ENCODE data around the gene CLNS1A.
"Not testable (repeated sequence)": the region's sequence is repeated elsewhere in the genome, so short reads cannot be mapped to it uniquely, and the experiment has no call there.

CLNS1A gene

DNA sequence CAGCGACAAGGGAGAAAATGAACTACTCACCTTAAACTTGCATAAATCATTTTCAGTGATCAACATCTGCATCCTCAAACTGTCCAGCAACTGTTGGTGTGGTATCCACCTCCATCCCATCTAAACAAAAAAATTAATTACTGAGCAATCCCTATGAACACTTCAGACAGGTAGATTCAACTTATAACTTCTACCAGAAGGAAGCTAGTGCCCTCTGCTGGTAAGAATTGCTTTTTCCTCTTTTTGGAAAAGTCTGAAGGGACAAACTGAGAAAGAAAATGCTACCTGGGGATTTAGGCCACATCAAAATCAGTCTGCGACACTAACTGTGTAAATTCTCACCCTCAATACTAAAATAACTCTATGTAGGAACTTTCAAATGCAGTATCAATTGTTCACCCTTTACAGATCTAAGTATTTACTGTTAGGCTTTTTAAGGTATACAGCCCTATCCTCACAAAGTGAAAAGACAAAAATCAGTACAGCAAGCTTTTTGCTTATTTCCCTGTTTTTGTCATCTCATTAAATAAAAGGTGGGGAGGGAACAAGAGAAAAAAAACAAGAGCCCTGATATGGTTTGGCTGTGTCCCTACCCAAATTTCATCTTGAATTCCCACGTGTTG lies 17.9 kb downstream of the CLNS1A start:
- no peak for DNase-seq (ENCODE audit: low read depth in 1 of 2, low spot score in 1 of 2)

DNA sequence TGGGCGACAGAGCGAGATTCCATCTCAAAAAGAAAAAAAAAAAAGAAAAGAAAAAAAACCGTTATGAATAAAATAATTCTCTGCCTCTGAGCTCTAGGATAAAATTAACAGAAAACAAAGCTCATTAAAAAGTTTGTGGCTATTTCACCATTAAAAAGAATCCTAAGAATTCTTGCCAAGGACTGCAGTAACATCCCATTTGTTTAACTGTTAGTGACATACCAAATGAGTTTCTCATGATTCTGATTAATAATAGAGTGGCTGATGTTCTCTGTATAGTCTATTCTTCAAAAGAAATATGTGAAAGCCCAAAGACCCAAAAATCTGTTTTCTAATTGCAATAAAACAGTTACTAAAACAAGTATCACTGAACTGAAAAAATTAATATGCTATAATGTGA lies 19.7 kb downstream of the CLNS1A start:
- no peak for DNase-seq (ENCODE audit: low read depth in 1 of 2, low spot score in 1 of 2)

DNA sequence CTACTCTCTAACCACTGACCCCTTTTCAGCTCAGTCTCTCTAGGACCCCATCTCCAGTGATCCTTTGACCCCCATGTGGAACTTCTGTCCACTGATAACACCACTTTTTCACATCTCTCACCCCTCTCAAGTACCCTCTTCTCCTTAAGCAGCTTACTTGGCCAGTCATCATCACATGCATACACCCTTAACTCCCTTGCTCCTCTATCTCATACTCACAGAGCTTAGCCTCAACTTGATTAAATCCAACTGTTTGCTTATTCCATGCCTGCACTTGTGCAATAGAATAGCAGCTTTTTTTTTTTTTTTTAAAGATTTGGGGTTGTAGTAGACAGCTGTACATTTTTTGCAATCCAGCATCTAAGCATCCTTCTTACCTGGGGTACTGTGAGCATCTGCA lies 25.7 kb downstream of the CLNS1A start:
- no peak for DNase-seq (ENCODE audit: low read depth in 1 of 2, low spot score in 1 of 2)

DNA sequence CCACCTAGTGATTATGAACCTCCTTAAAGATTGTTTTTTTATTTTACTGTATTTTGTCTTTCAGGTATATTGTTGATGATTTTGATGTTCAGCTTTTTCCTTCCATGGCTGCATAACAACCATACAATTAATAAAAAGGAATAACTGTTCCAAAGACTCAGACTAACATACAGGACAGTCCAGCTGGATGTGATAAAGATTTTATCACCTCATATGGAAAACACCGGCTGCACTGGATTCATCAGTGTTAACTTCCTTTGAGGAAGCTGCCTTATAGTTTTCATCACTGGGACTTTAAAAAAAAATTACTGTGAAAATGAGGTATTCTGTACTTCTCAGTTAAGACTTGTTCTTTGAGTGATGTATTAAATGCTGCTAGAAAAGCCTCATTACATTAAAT lies 28.4 kb downstream of the CLNS1A start:
- DNase-seq (ENCODE audit: low read depth in 1 of 2, low spot score in 1 of 2), result no peak

DNA sequence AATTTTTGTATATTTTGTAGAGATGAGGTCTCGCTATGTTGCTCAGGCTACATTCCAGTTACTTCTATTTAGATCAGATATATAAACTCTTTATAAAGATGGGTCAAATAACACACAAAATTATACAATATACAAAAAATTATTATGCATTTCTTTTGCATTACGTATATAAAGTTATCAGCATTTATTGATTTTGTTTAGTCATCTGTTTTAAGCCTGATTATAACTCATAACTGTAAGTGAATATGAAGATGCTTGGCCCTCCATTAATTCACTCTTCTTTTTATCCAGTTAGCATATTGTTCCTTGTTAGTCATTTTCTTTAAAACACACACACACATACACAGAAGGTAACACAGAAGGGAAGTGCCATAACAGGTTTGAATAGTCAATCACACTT lies 33.3 kb downstream of the CLNS1A start:
- no peak for DNase-seq (ENCODE audit: low read depth in 1 of 2, low spot score in 1 of 2)

DNA sequence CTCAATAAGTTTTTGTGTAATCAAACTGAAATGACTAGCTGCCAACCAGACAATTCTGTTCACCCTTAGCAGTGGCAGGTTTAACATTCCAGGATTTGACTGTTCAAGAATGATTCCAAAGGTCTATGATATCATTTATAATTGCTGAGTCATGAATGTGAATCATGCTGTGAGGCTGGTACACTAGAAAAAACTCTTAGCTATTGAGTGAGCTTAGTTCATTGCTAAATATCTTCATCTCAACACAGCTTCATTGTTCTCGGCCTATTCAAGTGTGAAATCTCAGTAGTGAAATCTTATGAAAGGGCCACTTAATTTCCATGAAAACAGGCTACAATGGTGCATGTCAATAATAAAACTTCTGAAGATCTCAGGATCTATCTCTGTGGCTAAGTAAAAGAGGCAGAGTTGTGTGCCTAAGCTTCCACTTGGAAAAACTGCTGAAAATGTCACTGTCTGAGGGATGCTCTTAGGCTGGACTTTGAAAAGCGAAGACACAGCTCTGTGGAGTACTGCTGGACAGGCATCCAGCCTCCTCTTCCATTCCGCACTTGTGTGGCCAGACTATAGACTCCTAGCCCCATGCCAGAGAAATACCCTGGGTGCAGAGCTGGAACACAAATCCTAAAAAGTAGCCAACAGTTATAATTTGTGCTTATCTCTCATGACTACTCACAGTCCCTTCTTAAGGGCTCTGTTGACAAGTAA lies 35.1 kb downstream of the CLNS1A start:
- DNase-seq (ENCODE audit: low read depth in 1 of 2, low spot score in 1 of 2), result no peak

DNA sequence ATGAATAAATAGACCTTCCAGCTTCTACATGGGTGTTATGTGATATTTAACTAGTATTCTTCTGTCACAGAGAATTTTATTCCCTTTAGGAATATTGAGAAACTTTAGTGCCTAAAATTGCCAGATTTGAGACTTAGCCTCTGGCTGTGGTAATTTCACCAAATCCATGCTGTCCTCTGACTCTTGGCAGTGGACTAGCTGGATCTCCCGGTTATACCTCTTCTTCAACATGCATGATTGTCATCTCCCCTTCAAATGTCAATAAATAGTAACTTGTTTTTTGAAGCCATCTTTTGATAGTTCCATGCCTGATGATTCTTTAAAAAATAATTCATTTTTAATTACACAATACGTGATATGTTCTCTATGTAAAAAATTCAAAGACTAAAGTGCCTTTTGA lies 39.4 kb downstream of the CLNS1A start:
- DNase-seq (ENCODE audit: low read depth in 1 of 2, low spot score in 1 of 2), result no peak

DNA sequence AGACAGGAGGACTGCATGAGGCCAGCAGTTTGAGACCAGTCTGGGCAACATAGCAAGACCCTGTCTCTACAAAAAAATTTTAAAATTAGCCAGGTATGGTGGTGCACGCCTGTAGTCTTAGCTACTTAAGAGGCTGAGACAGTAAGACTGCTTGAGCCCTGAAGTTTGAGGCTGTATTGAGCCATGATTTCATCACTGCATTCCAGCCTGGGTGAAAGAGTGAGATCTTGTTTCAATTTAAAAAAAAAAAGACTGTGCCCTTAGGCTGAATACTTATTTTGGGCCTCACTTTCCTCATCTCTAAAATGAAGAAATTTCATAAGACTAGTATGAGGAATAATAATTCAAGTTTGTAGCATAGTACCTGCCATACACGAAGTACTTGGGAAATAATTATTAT lies 41.0 kb downstream of the CLNS1A start:
- DNase-seq (ENCODE audit: low read depth in 1 of 2, low spot score in 1 of 2), result no peak

DNA sequence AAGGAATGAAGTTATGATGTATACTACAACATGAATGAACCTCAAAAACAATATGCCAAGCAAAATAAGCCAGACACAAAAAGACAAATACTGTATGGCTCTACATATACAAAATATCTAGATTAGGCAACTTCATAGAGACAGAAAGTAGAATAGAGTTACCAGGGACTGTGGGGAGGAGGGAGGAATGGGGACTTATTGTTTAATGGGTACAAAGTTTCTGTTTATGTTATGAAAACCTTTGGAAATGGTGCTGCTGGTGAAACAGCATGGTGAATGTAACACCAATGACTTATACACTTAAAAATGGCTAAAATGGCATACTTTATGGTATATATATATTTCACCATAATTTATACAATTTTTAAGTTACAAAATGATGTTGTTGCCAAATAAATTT lies 43.7 kb downstream of the CLNS1A start:
- DNase-seq (ENCODE audit: low read depth in 1 of 2, low spot score in 1 of 2), result no peak

DNA sequence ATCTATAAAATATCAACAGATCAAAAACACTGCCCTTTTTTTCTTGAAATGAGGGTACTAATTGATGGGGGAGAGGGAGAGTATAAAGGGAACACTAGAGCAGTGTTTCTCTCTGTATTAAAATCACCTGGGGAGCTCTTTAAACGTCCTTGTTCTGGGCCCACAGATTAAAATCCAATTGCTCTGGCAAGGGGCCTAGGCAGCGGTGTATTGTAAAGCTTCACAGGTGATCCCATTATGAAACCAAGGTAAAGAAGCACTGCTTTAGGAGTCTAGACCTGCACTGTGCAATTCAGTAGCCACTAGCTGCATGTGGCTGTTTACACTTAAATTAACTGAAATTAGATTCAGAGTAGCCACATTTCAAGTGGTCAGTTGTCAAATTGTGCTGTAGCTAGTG lies 44.9 kb downstream of the CLNS1A start:
- no peak for DNase-seq (ENCODE audit: low read depth in 1 of 2, low spot score in 1 of 2)

DNA sequence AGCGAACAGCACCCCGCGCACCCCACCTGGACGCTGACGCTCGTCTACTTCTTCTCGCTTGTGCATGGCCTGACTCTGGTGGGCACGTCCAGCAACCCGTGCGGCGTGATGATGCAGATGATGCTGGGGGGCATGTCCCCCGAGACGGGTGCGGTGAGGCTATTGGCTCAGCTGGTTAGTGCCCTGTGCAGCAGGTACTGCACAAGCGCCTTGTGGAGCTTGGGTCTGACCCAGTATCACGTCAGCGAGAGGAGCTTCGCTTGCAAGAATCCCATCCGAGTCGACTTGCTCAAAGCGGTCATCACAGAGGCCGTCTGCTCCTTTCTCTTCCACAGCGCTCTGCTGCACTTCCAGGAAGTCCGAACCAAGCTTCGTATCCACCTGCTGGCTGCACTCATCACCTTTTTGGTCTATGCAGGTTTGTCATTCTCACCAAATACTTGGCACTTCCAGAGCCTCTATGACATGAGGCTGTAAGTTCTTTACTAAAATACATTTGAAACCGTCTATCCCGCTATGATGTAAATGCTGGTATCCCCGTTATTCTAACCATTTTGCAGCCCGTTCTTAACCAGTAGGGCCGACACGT lies 47.3 kb downstream of the CLNS1A start:
- DNase-seq (ENCODE audit: low read depth in 1 of 2, low spot score in 1 of 2), result no peak

DNA sequence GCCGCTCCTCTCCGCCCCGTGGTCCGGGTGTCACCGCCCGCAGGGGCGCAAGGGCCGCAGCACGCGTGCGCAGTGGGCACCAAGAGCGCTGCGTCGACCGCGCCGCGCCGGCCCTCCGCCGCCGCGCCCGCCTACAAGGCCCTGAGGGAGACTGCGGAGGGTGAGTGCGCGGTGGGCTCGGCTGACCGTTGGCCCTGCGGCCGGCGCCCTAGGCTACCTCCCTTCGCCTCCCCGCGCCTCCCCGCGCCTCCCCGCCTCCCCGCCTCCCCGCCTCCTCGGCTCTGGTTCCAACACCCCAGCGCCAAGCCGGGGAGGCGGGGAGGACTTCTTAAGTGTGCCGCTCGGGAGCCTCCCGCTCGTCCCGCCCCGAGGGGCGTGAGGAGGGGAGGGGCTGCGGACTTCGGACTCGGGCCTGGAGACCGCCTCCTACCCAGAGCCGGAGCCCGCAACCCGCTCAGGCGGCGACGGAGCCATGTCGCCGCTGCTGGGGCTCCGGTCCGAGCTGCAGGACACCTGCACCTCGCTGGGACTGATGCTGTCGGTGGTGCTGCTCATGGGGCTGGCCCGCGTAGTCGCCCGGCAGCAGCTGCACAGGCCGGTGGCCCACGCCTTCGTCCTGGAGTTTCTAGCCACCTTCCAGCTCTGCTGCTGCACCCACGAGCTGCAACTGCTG lies 47.9 kb downstream of the CLNS1A start, which contains the start of gene AQP11:
AQP11 (plus strand) TSS at position 433 of the 673 bp plus-strand sequence; CDS start at position 473, 40 bp downstream.
- peak; percentile 19 to 37 for DNase-seq (ENCODE audit: low read depth in 1 of 2, low spot score in 1 of 2)

DNA sequence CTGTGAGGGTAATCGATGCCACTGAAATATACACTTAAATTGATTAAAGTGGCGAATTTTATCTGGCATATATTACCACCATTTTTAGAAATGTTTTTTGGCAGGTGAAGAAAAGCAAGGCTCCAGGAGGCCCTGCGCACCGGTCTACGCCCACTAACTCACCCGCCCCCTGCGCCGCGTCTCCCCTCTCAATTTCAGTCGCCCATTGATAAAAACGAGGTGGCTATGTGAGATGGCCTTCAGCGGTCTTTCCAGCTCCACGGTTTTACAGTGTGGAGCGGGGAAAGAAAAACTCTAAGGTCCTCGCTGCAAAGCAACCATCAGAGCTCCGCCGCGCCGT lies 48.4 kb downstream of the CLNS1A start:
- no peak for DNase-seq (ENCODE audit: low read depth in 1 of 2, low spot score in 1 of 2)

DNA sequence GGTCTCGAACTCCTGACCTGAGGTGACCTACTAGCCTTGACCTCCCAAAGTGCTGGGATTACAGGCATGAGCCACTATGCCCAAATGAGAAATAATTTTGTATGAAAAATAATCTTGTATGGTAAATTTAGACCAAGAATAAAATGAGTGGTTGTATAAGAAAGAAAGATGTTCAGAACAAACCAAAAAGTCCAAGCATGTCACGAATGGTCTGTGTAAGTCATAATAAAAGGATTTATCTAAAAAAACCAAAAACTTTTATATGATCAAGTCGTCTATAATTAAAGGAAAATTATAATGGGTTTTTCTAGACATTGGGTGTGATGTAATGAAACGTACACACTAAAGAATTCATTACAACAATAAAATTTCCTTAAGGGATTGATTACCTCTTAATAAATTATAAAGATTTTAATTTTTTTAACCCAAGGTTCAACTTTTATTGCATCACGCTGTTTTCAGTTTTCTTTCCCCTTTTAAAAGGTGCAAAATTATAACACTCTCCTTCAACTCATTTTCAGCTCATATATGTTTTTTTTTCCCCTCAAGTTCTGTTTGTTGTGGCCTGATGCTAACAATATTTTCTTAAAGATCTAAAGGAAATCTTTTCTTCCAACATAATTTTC lies 56.8 kb downstream of the CLNS1A start:
- no peak for DNase-seq (ENCODE audit: low read depth in 1 of 2, low spot score in 1 of 2)

DNA sequence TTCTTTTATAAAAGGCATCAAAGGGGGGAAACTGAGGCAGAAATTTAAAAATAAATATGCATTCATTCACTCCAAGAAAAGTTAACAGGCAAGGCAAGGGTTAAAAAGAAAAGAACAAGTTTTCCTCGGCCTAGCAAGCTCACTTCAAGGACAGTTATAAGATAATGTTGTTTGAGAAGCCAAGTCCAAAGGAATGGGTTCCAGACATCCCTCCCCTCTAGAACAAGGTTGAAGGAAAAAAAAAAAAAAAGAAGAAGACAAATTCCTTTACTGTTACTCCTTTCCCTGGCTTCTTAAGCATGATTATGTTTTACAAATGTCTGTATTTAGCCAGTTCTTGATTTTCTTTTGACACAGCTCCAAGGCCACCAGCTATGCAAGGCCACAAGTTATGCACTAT lies 62.2 kb downstream of the CLNS1A start:
- not testable (repeated sequence) for DNase-seq (ENCODE audit: low read depth in 1 of 2, low spot score in 1 of 2)

DNA sequence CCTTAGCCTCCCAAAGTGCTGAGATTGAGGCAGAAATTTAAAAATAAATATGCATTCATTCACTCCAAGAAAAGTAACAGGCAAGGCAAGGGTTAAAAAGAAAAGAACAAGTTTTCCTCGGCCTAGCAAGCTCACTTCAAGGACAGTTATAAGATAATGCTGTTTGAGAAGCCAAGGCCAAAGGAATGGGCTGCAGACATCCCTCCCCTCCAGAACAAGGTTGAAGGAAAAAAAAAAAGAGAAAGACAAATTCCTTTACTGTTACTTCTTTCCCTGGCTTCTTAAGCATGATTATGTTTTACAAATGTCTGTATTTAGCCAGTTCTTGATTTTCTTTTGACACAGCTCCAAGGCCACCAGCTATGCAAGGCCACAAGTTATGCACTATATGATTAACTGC lies 66.7 kb downstream of the CLNS1A start:
- not testable (repeated sequence) for DNase-seq (ENCODE audit: low read depth in 1 of 2, low spot score in 1 of 2)

DNA sequence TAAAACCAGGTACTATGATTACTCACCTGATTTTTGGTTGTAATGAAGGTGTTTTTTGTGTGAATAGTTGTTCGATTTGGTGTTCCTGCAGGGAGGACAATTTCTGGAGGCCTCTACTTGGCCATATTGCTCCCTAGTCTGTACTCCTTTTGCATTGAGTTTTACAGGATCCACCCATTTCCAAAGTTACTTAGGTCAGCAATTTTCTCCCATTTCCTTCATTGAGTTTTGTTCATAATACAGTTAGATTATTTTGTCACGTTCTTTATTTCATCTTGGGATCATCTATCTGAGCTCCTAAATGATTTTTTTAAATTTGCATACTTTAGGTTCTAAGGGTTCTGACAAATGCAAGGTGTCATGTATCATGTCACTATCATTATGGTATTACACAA lies 67.9 kb downstream of the CLNS1A start:
- DNase-seq (ENCODE audit: low read depth in 1 of 2, low spot score in 1 of 2), result no peak

DNA sequence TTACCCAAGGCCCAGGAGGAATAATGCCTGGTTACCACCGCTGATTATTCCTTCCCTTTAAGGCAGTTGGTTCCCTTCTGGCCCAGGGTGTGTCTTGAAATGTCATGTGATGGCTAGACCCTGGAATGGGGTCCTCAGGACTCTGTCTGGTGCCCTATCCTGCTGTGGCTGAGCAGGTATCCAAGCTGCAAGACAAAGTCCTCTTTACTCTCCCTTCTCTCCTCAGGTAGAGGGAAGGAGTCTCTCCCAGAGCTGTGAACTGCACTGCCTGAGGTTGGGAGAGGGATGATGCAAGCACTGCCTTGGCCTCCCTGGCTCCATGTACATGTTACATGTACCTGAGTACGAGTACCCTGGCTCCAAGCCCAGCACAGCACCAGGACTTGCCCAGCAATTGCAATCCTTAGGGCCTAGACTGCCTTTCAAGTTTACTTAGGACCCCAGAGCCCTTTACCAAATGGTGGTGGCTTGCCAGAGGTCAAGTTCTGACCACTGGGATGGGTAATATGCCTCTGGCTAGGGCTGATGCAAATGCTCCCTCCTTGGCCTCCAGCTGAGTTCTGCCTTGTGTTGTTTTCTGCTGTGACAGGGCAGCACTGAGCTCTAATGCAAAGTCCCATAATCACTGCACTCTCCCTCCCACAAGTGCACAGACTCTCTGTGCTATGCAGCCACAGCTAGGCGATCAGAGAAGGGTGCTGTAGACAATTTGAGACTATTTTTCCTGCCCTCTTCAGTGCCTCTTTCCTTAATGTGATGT lies 68.5 kb downstream of the CLNS1A start:
- no peak for DNase-seq (ENCODE audit: low read depth in 1 of 2, low spot score in 1 of 2)

DNA sequence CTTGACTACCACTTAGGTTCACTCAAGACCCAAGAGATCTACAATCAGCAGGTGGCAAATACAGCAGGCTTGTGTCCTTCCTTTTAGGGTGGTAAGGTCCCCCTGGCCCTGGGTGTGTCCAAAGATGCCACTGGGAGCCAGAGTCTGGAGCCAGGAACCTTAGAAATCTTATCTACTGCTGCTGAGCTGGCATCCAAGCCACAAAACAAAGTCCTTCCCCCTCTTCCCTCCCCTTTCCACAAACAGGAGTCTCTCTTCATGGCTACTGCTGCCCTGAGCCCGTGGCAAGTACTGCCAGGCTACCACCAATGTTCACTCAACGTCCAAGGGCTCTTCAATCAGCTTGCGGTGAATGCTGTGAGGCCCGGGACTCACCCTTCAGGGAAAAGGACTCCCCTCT lies 69.3 kb downstream of the CLNS1A start:
- no peak for DNase-seq (ENCODE audit: low read depth in 1 of 2, low spot score in 1 of 2)

All from stimulated activated CD4-positive, alpha-beta T cell treated with anti-CD3 and anti-CD28 coated beads, Interleukin-15, amount 100 ng/mL, for 1 hour (primary cell).